Measurements from ENCODE around the gene FAHD1. TPM values are rescaled to one million over a fixed set of nuclear protein-coding genes. Genes with fewer than 3 reads are reported as not detected.

The FAHD1 gene
- total RNA-seq, 2 experiments from 2014 or later = 15.1 to 32.4 TPM

- CTCF ChIA-PET (ENCODE audit: unreplicated experiment) = no interaction called here
Observed at GRCh38 chr16:1876468-1876867, 49.5 kb downstream of the FAHD1 start.

GRCh38 chr16:1877089-1877488, 50.1 kb downstream of the FAHD1 start:
- H4K20me1 ChIP-seq (ENCODE audit: insufficient read depth, low read length) = no peaks in the 10 kb centered on the region
- H2AFZ ChIP-seq (ENCODE audit: low read length) = no peak overlapping the region
- no peaks in the 10 kb centered on the region for H3K9me3 ChIP-seq (ENCODE audit: low read length)
- BruUV-seq (replicated peaks) = no TSS peak
- no peaks in the 10 kb centered on the region for H3K79me2 ChIP-seq (ENCODE audit: insufficient read depth, low read depth, low read length)
- no peak for TF ChIP-seq EZH2phosphoT487 (IDR thresholded peaks at IDR 0.05; ENCODE audit: borderline replicate concordance, low read depth, low read length)
- TF ChIP-seq CTCF (conservative IDR thresholded peaks at IDR 0.05; ENCODE audit: low read length) = no peak
- intact Hi-C loops (cut with micrococcal nuclease; ENCODE audit: unreplicated experiment) = no loop called here
- DNase-seq (ENCODE audit: low spot score) = no peak
- H3K27ac ChIP-seq (ENCODE audit: low read depth, low read length, poor library complexity, severe bottlenecking) = no peak overlapping the region
- no peak overlapping the region for H3K4me2 ChIP-seq (ENCODE audit: low read length)
- no peak overlapping the region for H3K4me3 ChIP-seq (ENCODE audit: low read depth, low read length, poor library complexity, severe bottlenecking)
- no peaks in the 10 kb centered on the region for H3K9me2 ChIP-seq (ENCODE audit: insufficient read depth, low read length)
- no peaks in the 10 kb centered on the region for H3K4me1 ChIP-seq (ENCODE audit: insufficient read depth, low read length, poor library complexity, severe bottlenecking)
- ChIA-PET CTCF (ENCODE audit: unreplicated experiment) (no interaction called here), POLR2A (no interaction called here)
- no peaks in the 10 kb centered on the region for H3K36me3 ChIP-seq (ENCODE audit: insufficient read depth, low read length)

More at GRCh38 chr16:1876468-1876867, 49.5 kb downstream of the FAHD1 start:
- no peaks in the 10 kb centered on the region for H3K9me2 ChIP-seq (ENCODE audit: insufficient read depth, low read length)
- no peaks in the 10 kb centered on the region for H3K36me3 ChIP-seq (ENCODE audit: insufficient read depth, low read length)
- H3K9me3 ChIP-seq (ENCODE audit: low read length) = no peaks in the 10 kb centered on the region
- no peak overlapping the region for H2AFZ ChIP-seq (ENCODE audit: low read length)
- H4K20me1 ChIP-seq (ENCODE audit: insufficient read depth, low read length) = no peaks in the 10 kb centered on the region
- no peak overlapping the region for H3K27ac ChIP-seq (ENCODE audit: low read depth, low read length, poor library complexity, severe bottlenecking)
- BruUV-seq (replicated peaks) = no TSS peak
- no peaks in the 10 kb centered on the region for H3K79me2 ChIP-seq (ENCODE audit: insufficient read depth, low read depth, low read length)
- H3K4me3 ChIP-seq (ENCODE audit: low read depth, low read length, poor library complexity, severe bottlenecking) = no peak overlapping the region
- intact Hi-C loops (cut with micrococcal nuclease; ENCODE audit: unreplicated experiment) = no loop called here
- POLR2A ChIA-PET = no interaction called here
- H3K4me1 ChIP-seq (ENCODE audit: insufficient read depth, low read length, poor library complexity, severe bottlenecking) = no peaks in the 10 kb centered on the region
- no peak for TF ChIP-seq EZH2phosphoT487 (IDR thresholded peaks at IDR 0.05; ENCODE audit: borderline replicate concordance, low read depth, low read length)
- TF ChIP-seq CTCF (conservative IDR thresholded peaks at IDR 0.05; ENCODE audit: low read length) = no peak
- H3K4me2 ChIP-seq (ENCODE audit: low read length) = no peak overlapping the region
- no peak for DNase-seq (ENCODE audit: low spot score)

- no peak overlapping the region for H3K4me2 ChIP-seq (ENCODE audit: low read length)
- no peaks in the 10 kb centered on the region for H3K9me3 ChIP-seq (ENCODE audit: low read length)
- H4K20me1 ChIP-seq (ENCODE audit: insufficient read depth, low read length) = no peaks in the 10 kb centered on the region
- intact Hi-C loops (cut with micrococcal nuclease; ENCODE audit: unreplicated experiment) = no loop called here
- H3K79me2 ChIP-seq (ENCODE audit: insufficient read depth, low read depth, low read length) = no peaks in the 10 kb centered on the region
- no peak overlapping the region for H3K27ac ChIP-seq (ENCODE audit: low read depth, low read length, poor library complexity, severe bottlenecking)
- no TSS peak for BruUV-seq (replicated peaks)
- CTCF ChIA-PET (ENCODE audit: unreplicated experiment) = no interaction called here
- no peak overlapping the region for H2AFZ ChIP-seq (ENCODE audit: low read length)
- H3K4me3 ChIP-seq (ENCODE audit: low read depth, low read length, poor library complexity, severe bottlenecking) = no peak overlapping the region
- no peaks in the 10 kb centered on the region for H3K36me3 ChIP-seq (ENCODE audit: insufficient read depth, low read length)
- no peaks in the 10 kb centered on the region for H3K4me1 ChIP-seq (ENCODE audit: insufficient read depth, low read length, poor library complexity, severe bottlenecking)
- DNase-seq (ENCODE audit: low spot score) = no peak
- TF ChIP-seq CTCF (conservative IDR thresholded peaks at IDR 0.05; ENCODE audit: low read length) = no peak
- TF ChIP-seq EZH2phosphoT487 (IDR thresholded peaks at IDR 0.05; ENCODE audit: borderline replicate concordance, low read depth, low read length) = no peak
- POLR2A ChIA-PET = no interaction called here
- H3K9me2 ChIP-seq (ENCODE audit: insufficient read depth, low read length) = no peaks in the 10 kb centered on the region
Observed at GRCh38 chr16:1877804-1878203, 50.8 kb downstream of the FAHD1 start.
